Esophagus (tissue), 2 donors: Measurements from ENCODE around the gene SCGB1A1. TPM values are rescaled to one million over a fixed set of nuclear protein-coding genes. Genes with fewer than 3 reads are reported as not detected.
"Not testable (repeated sequence)": the region's sequence is repeated elsewhere in the genome, so short reads cannot be mapped to it uniquely, and the experiment has no call there.

Experiments
- H3K27ac ChIP-seq, 2 donors: one replicate each; pipeline ENCODE4 v1.5.1; 2013; ENCODE audit warnings: low read depth in 2 of 2, mild to moderate bottlenecking in 2 of 2, inconsistent platforms in 1 of 2, low read length in 1 of 2, moderate library complexity in 1 of 2
- H3K27me3 ChIP-seq, 2 donors: one replicate each; pipeline ENCODE4 v1.6.1; 2013; ENCODE audit warnings: low read length in 2 of 2, control low read depth in 1 of 2, mild to moderate bottlenecking in 1 of 2; ENCODE audit not compliant: insufficient read depth in 2 of 2, control insufficient read depth in 1 of 2
- H3K36me3 ChIP-seq, 2 donors: one replicate each; pipeline ENCODE4 v1.6.1; 2013; ENCODE audit warnings: low read length in 1 of 2; ENCODE audit not compliant: control insufficient read depth in 2 of 2, insufficient read depth in 2 of 2
- H3K4me1 ChIP-seq, 2 donors: one replicate each; pipeline ENCODE4 v1.6.1; 2013; ENCODE audit warnings: low read length in 1 of 2; ENCODE audit not compliant: control insufficient read depth in 2 of 2, insufficient read depth in 2 of 2
- H3K4me3 ChIP-seq, 2 donors: one replicate each; pipeline ENCODE4 v1.5.1; 2013; ENCODE audit warnings: low read length in 2 of 2, mild to moderate bottlenecking in 2 of 2, low read depth in 1 of 2, moderate library complexity in 1 of 2
- H3K9me3 ChIP-seq, 2 donors: one replicate each; pipeline ENCODE4 v1.6.1; 2013; ENCODE audit warnings: mild to moderate bottlenecking in 2 of 2, low read depth in 1 of 2, low read length in 1 of 2, moderate library complexity in 1 of 2; ENCODE audit not compliant: control insufficient read depth in 2 of 2, insufficient read depth in 1 of 2
- WGBS, 2 donors: extraction: QIAGEN DNeasy Blood & Tissue Kit; methylation state at CpG; one replicate each; pipeline ENCODE4 v1.1.7; 2013; 5-methylcytosine and 5-hydroxymethylcytosine counted together
- polyA plus RNA-seq, 2 donors: library from polyadenylated mRNA; stranded (reverse); fragments of 200-250 nt; gene quantifications; one replicate each; pipeline ENCODE4 v1.2.3, GENCODE V29; 2013
- donor health status: healthy with polysubstance abuse.
- donor health status: Bipolar disorder and iron deficiency.

SCGB1A1 gene
- 1 to 10 TPM; 4.8 to 5.5 TPM for polyA plus RNA-seq

GRCh38 chr11:62418733-62419132 lies at the start of gene SCGB1A1:
TSS of gene SCGB1A1 (plus strand) at chr11:62419033. CDS start at chr11:62419096, 63 bp downstream.
- WGBS, 2 donors = 74 to 79% methylated on average over 4 of the region's 4 CpGs
- peaks cover 0 to 10% of the 10 kb centered on the region in 2 donors for H3K4me1 ChIP-seq

GRCh38 chr11:62370743-62371440 lies 47.9 kb upstream of the SCGB1A1 start:
- no peaks in the 10 kb centered on the region for H3K36me3 ChIP-seq
- H3K27ac ChIP-seq = no peak overlapping the region
- 33 to 41% methylated on average over 38 to 39 of the region's 39 CpGs for WGBS, 2 donors
- no peak overlapping the region for H3K4me3 ChIP-seq
- peaks cover 0 to 4% of the 10 kb centered on the region in 2 donors for H3K4me1 ChIP-seq
- H3K27me3 ChIP-seq = no peaks in the 10 kb centered on the region
- no peaks in the 10 kb centered on the region for H3K9me3 ChIP-seq

More at GRCh38 chr11:62418733-62419132, at the start of gene SCGB1A1:
- Histone ChIP-seq H3K4me3 (no peak within 1 kb of the TSS), H3K27me3 (no peaks in the 10 kb centered on the region), H3K9me3 (no peaks in the 10 kb centered on the region), H3K27ac (peak within 1 kb of the TSS; percentile 24 to 40), H3K36me3 (no peaks in the 10 kb centered on the region)

- Histone ChIP-seq H3K27ac (no peak overlapping the region), H3K27me3 (no peaks in the 10 kb centered on the region), H3K36me3 (no peaks in the 10 kb centered on the region), H3K4me1 (peaks cover 0 to 4% of the 10 kb centered on the region in 2 donors), H3K4me3 (no peak overlapping the region), H3K9me3 (no peaks in the 10 kb centered on the region)
- 87 to 89% methylated on average over 6 of the region's 6 CpGs for WGBS, 2 donors
Measured at GRCh38 chr11:62372871-62373270, 46.0 kb upstream of the SCGB1A1 start.

GRCh38 chr11:62373464-62374119 lies 45.2 kb upstream of the SCGB1A1 start:
- no peaks in the 10 kb centered on the region for H3K9me3 ChIP-seq
- H3K4me1 ChIP-seq = peaks cover 0 to 4% of the 10 kb centered on the region in 2 donors
- H3K4me3 ChIP-seq = no peak overlapping the region
- WGBS, 2 donors = 95 to 97% methylated on average over 18 of the region's 18 CpGs
- H3K27ac ChIP-seq = no peak overlapping the region
- H3K27me3 ChIP-seq = no peaks in the 10 kb centered on the region
- no peaks in the 10 kb centered on the region for H3K36me3 ChIP-seq

- H3K27me3 ChIP-seq = no peaks in the 10 kb centered on the region
Measured at GRCh38 chr11:62374801-62375200, 44.0 kb upstream of the SCGB1A1 start.

GRCh38 chr11:62378459-62379063 lies 40.3 kb upstream of the SCGB1A1 start:
- not testable (repeated sequence) for H3K4me1 ChIP-seq, H3K9me3 ChIP-seq, H3K36me3 ChIP-seq, H3K27ac ChIP-seq, H3K4me3 ChIP-seq, H3K27me3 ChIP-seq
- 2 to 3% methylated on average over 9 of the region's 9 CpGs for WGBS, 2 donors

More at GRCh38 chr11:62374801-62375200, 44.0 kb upstream of the SCGB1A1 start:
- H3K36me3 ChIP-seq = no peaks in the 10 kb centered on the region
- WGBS, 2 donors = 89 to 90% methylated on average over 9 of the region's 9 CpGs
- no peaks in the 10 kb centered on the region for H3K9me3 ChIP-seq
- peaks cover 0 to 4% of the 10 kb centered on the region in 2 donors for H3K4me1 ChIP-seq
- H3K4me3 ChIP-seq = no peak overlapping the region
- H3K27ac ChIP-seq = no peak overlapping the region

- not testable (repeated sequence) for H3K4me1 ChIP-seq, H3K27ac ChIP-seq, H3K36me3 ChIP-seq, H3K27me3 ChIP-seq, H3K4me3 ChIP-seq, H3K9me3 ChIP-seq
- WGBS, 2 donors = 34% methylated on average over 2 of the region's 2 CpGs
Measured at GRCh38 chr11:62379586-62379985, 39.2 kb upstream of the SCGB1A1 start.

GRCh38 chr11:62380821-62381245 lies 38.0 kb upstream of the SCGB1A1 start:
- not testable (repeated sequence) for H3K27ac ChIP-seq, H3K36me3 ChIP-seq, H3K4me3 ChIP-seq, H3K4me1 ChIP-seq, H3K9me3 ChIP-seq, H3K27me3 ChIP-seq
- WGBS, 2 donors = 3% methylated on average over 12 of the region's 12 CpGs

GRCh38 chr11:62383822-62384221 lies 35.0 kb upstream of the SCGB1A1 start:
- Histone ChIP-seq H3K36me3 (no peaks in the 10 kb centered on the region), H3K27ac (no peak overlapping the region), H3K27me3 (no peaks in the 10 kb centered on the region), H3K9me3 (no peaks in the 10 kb centered on the region), H3K4me3 (no peak overlapping the region), H3K4me1 (no peaks in the 10 kb centered on the region)
- 46 to 51% methylated on average over 6 of the region's 6 CpGs for WGBS, 2 donors
